HEK293 (cell line): ENCODE data around the gene MT1B.

ENCODE experiments used
- CTCF ChIA-PET: fragments of 350-600 bp; formaldehyde crosslinking; extraction: SDS; loops from one replicate; lab custom pipeline; 2021; ENCODE audit warnings: antibody characterized with exemption; lab: Yijun Ruan, JAX
- POLR2A ChIA-PET: fragments of 300-600 bp; formaldehyde crosslinking; extraction: SDS; loops from one replicate; lab custom pipeline; 2020; ENCODE audit warnings: antibody characterized with exemption, inconsistent platforms; lab: Yijun Ruan, JAX
- H3K27ac ChIP-seq: fragments of 200-500 bp; sonication (Bioruptor generic); 2 replicates; pipeline ENCODE4 v1.5.1; 2014; ENCODE audit warnings: low read depth, low read length, control low read depth, inconsistent platforms; ENCODE audit errors: extremely low read depth
- H3K36me3 ChIP-seq, 2 experiments: fragments of 200-500 bp in 1 of 2; sonication (Bioruptor generic) in 1 of 2; 1 replicate in 1 of 2; 2 replicates in 1 of 2; pipeline ENCODE4 v1.5.1; 2014 to 2017; ENCODE audit warnings: inconsistent platforms in 2 of 2, low read length in 2 of 2; ENCODE audit not compliant: control insufficient read depth in 2 of 2, insufficient read depth in 1 of 2
- H3K4me1 ChIP-seq: fragments of 200-500 bp; sonication (Bioruptor generic); 2 replicates; pipeline ENCODE4 v1.5.1; 2014; ENCODE audit warnings: mild to moderate bottlenecking, low read length, inconsistent platforms; ENCODE audit not compliant: control insufficient read depth, insufficient read depth
- H3K4me3 ChIP-seq: 2 replicates; pipeline ENCODE4 v1.5.1; 2011; ENCODE audit warnings: low read depth, mild to moderate bottlenecking, control low read depth, low read length, moderate library complexity
- H3K9me3 ChIP-seq: fragments of 200-500 bp; sonication (Bioruptor generic); 2 replicates; pipeline ENCODE4 v1.5.1; 2014; ENCODE audit warnings: low read depth, low read length, inconsistent platforms; ENCODE audit not compliant: control insufficient read depth, insufficient read depth
- GLI2 ChIP-seq: fragments of 450-650 bp; formaldehyde crosslinking; IDR thresholded peaks from 2 replicates; pipeline ENCODE4; 2017; ENCODE audit warnings: missing biosample characterization, missing genetic modification characterization, low read depth, borderline replicate concordance
- KLF8 ChIP-seq: fragments of 450-650 bp; formaldehyde crosslinking; IDR thresholded peaks from 2 replicates; pipeline ENCODE4 v1.5.1; 2016; ENCODE audit warnings: missing biosample characterization, missing genetic modification characterization
- PATZ1 ChIP-seq: fragments of 450-650 bp; formaldehyde crosslinking; IDR thresholded peaks from 2 replicates; pipeline ENCODE4 v1.5.1; 2016; ENCODE audit warnings: missing biosample characterization, missing genetic modification characterization
- PRDM1 ChIP-seq: fragments of 450-650 bp; formaldehyde crosslinking; IDR thresholded peaks from 2 replicates; pipeline ENCODE4; 2016; ENCODE audit warnings: missing biosample characterization, missing genetic modification characterization
- REST ChIP-seq: fragments of 450-650 bp; formaldehyde crosslinking; IDR thresholded peaks from 2 replicates; pipeline ENCODE4 v1.5.1; 2016; ENCODE audit warnings: missing biosample characterization, missing genetic modification characterization
- SP2 ChIP-seq: fragments of 450-650 bp; formaldehyde crosslinking; IDR thresholded peaks from 2 replicates; pipeline ENCODE4 v1.5.1; 2016; ENCODE audit warnings: missing biosample characterization, missing genetic modification characterization
- ZBTB17 ChIP-seq: fragments of 450-650 bp; formaldehyde crosslinking; IDR thresholded peaks from 2 replicates; pipeline ENCODE4 v1.5.1; 2016; ENCODE audit warnings: missing biosample characterization, missing genetic modification characterization
- ZNF138 ChIP-seq: fragments of 450-650 bp; formaldehyde crosslinking; IDR thresholded peaks from 2 replicates; pipeline ENCODE4 v1.5.1; 2016; ENCODE audit warnings: missing biosample characterization, missing genetic modification characterization, borderline replicate concordance
- ZNF146 ChIP-seq: fragments of 450-650 bp; formaldehyde crosslinking; IDR thresholded peaks from 2 replicates; pipeline ENCODE4 v1.5.1; 2016; ENCODE audit warnings: missing biosample characterization, missing genetic modification characterization
- ZNF175 ChIP-seq: fragments of 450-650 bp; formaldehyde crosslinking; IDR thresholded peaks from 2 replicates; pipeline ENCODE4 v1.5.1; 2016; ENCODE audit warnings: missing biosample characterization, missing genetic modification characterization
- ZNF18 ChIP-seq: fragments of 450-650 bp; formaldehyde crosslinking; IDR thresholded peaks from 2 replicates; pipeline ENCODE4 v1.5.1; 2016; ENCODE audit warnings: missing biosample characterization, missing genetic modification characterization
- ZNF184 ChIP-seq: fragments of 450-650 bp; IDR thresholded peaks from 2 replicates; pipeline ENCODE4 v1.5.1; 2018; ENCODE audit warnings: missing biosample characterization, mild to moderate bottlenecking, missing genetic modification characterization
- ZNF292 ChIP-seq: fragments of 450-650 bp; formaldehyde crosslinking; IDR thresholded peaks from 2 replicates; pipeline ENCODE4 v1.5.1; 2016; ENCODE audit warnings: low read depth, missing biosample characterization, missing genetic modification characterization, borderline replicate concordance
- ZNF302 ChIP-seq: fragments of 450-650 bp; formaldehyde crosslinking; IDR thresholded peaks from 2 replicates; pipeline ENCODE4 v1.5.1; 2016; ENCODE audit warnings: missing biosample characterization, missing genetic modification characterization, low read depth
- ZNF354C ChIP-seq: fragments of 450-650 bp; formaldehyde crosslinking; IDR thresholded peaks from 2 replicates; pipeline ENCODE4 v1.5.1; 2016; ENCODE audit warnings: missing biosample characterization, missing genetic modification characterization, low read depth, borderline replicate concordance
- ZNF366 ChIP-seq: fragments of 450-650 bp; formaldehyde crosslinking; conservative IDR thresholded peaks from 2 replicates; pipeline ENCODE4 v1.5.1; 2016; ENCODE audit warnings: missing biosample characterization, missing genetic modification characterization
- ZNF530 ChIP-seq: fragments of 450-650 bp; formaldehyde crosslinking; IDR thresholded peaks from 2 replicates; pipeline ENCODE4 v1.5.1; 2016; ENCODE audit warnings: low read depth, missing biosample characterization, missing genetic modification characterization
- ZNF623 ChIP-seq: fragments of 450-650 bp; formaldehyde crosslinking; IDR thresholded peaks from 2 replicates; pipeline ENCODE4 v1.5.1; 2016; ENCODE audit warnings: missing biosample characterization, missing genetic modification characterization
- ZNF660 ChIP-seq: fragments of 450-650 bp; IDR thresholded peaks from 2 replicates; pipeline ENCODE4 v1.5.1; 2018; ENCODE audit warnings: missing biosample characterization, mild to moderate bottlenecking, missing genetic modification characterization
- ZNF76 ChIP-seq: fragments of 450-650 bp; formaldehyde crosslinking; IDR thresholded peaks from 2 replicates; pipeline ENCODE4; 2016; ENCODE audit warnings: low read depth, missing biosample characterization, missing genetic modification characterization, borderline replicate concordance
- ZNF792 ChIP-seq: fragments of 450-650 bp; formaldehyde crosslinking; IDR thresholded peaks from 2 replicates; pipeline ENCODE4 v1.5.1; 2016; ENCODE audit warnings: missing biosample characterization, missing genetic modification characterization

MT1B gene

GRCh38 chr16:56605475-56605874 is 46.2 kb upstream of the MT1B start:
- POLR2A ChIA-PET, result no interaction called here
- Histone ChIP-seq H3K27ac (no peak overlapping the region), H3K4me1 (peaks cover 3% of the 10 kb centered on the region; the same call in 1 of the 2 replicates), H3K36me3 (no peaks in the 10 kb centered on the region), H3K4me3 (no peak overlapping the region), H3K9me3 (no peaks in the 10 kb centered on the region)
- CTCF ChIA-PET, result interaction anchor here (0.8 to 6.0 kb wide), 6 partner anchors 9 to 346 kb away, joined by 3 to 66 read pairs (median 5); no protein-coding TSS in a partner anchor
- TF ChIP-seq REST (tag by site-specific recombination), result no peak
- no peak for TF ChIP-seq ZNF175 (tag by site-specific recombination)
- no peak for TF ChIP-seq GLI2 (tag by site-specific recombination)
- TF ChIP-seq SP2 (tag by site-specific recombination), result no peak
- no peak for TF ChIP-seq ZNF76 (tag by site-specific recombination)
- no peak for TF ChIP-seq ZNF138 (tag by site-specific recombination)
- TF ChIP-seq ZNF660, result no peak
- no peak for TF ChIP-seq ZNF623
- no peak for TF ChIP-seq ZNF302
- TF ChIP-seq ZNF792, result no peak
- no peak for TF ChIP-seq ZNF184 (tag by site-specific recombination)
- no peak for TF ChIP-seq KLF8 (tag by site-specific recombination)
- no peak for TF ChIP-seq ZNF354C
- no peak for TF ChIP-seq ZBTB17 (tag by site-specific recombination)
- TF ChIP-seq ZNF146 (tag by site-specific recombination), result no peak
- no peak for TF ChIP-seq ZNF18 (tag by site-specific recombination)
- TF ChIP-seq ZNF530 (tag by site-specific recombination), result no peak
- TF ChIP-seq, all 188 proteins: peak for 0

GRCh38 chr16:56606071-56606475 is 45.6 kb upstream of the MT1B start:
- H3K36me3 ChIP-seq, result no peaks in the 10 kb centered on the region
- POLR2A ChIA-PET, result no interaction called here
- TF ChIP-seq ZNF366 (no peak), PATZ1 (tag by site-specific recombination) (no peak), PRDM1 (tag by site-specific recombination) (no peak), ZNF292 (tag by site-specific recombination) (no peak)
- H3K4me1 ChIP-seq, result peaks cover 3% of the 10 kb centered on the region; the same call in 1 of the 2 replicates
- H3K27ac ChIP-seq, result no peak overlapping the region
- H3K9me3 ChIP-seq, result no peaks in the 10 kb centered on the region
- CTCF ChIA-PET, result interaction anchor here (1.2 to 6.0 kb wide), 4 partner anchors 17 to 346 kb away, joined by 3 to 66 read pairs (median 23); no protein-coding TSS in a partner anchor
- H3K4me3 ChIP-seq, result no peak overlapping the region
